HCT116 (cell line): Measurements from ENCODE around the gene HIBADH. TPM values are rescaled to one million over a fixed set of nuclear protein-coding genes. Genes with fewer than 3 reads are reported as not detected.

Experiments
- ATAC-seq: fragments of 200-7000 bp; cut with Tn5 transposase; 2 replicates; pipeline ENCODE4 v1.9.1; 2020; ENCODE audit warnings: mild to moderate bottlenecking, moderate library complexity
- BruUV-seq: library from RNA; stranded (reverse); fragments of 400-500 nt; replicated peaks from 2 replicates; lab custom pipeline; 2021; lab: Mats Ljungman, UMichigan
- CTCF ChIA-PET: fragments of 300-600 bp; sonication (Branson Sonifier 250); formaldehyde crosslinking; loops from one replicate; lab custom pipeline; 2021; ENCODE audit warnings: antibody characterized with exemption; lab: Charles Lee
- POLR2A ChIA-PET: fragments of 300-600, 350-600 bp; sonication (Branson Sonifier 250); formaldehyde crosslinking; loops from one replicate; lab custom pipeline; 2021; ENCODE audit warnings: antibody characterized with exemption; lab: Charles Lee
- RAD21 ChIA-PET, 2 experiments: fragments of 300-600 bp; sonication (Branson Sonifier 250); formaldehyde crosslinking; loops; one replicate each; lab custom pipeline; 2023; ENCODE audit warnings: low total read pairs in 2 of 2; ENCODE audit not compliant: uncharacterized antibody in 2 of 2, unreplicated experiment in 2 of 2, low non-redundant PET in 1 of 2; lab: Charles Lee
- DNase-seq: peaks from one replicate; pipeline ENCODE4 v3.0.0-alpha.2; 2010; ENCODE audit warnings: low read depth, low spot score
- H2AFZ ChIP-seq: fragments of 200-600 bp; shearing (Covaris generic), sonication (generic); 2 replicates; pipeline ENCODE4 v1.6.1; 2017; ENCODE audit warnings: low read depth, mixed run types, mixed read lengths, antibody characterized with exemption, low read length; ENCODE audit not compliant: poor library complexity, severe bottlenecking
- H3K27ac ChIP-seq: 2 replicates; pipeline ENCODE4 v1.5.1; 2012; ENCODE audit warnings: low read depth, low read length
- H3K27me3 ChIP-seq: fragments of 200-600 bp; sonication (generic); 2 replicates; pipeline ENCODE4 v1.6.1; 2016; ENCODE audit warnings: mixed run types, low read length, mixed read lengths; ENCODE audit not compliant: insufficient read depth
- H3K36me3 ChIP-seq, 2 experiments: fragments of 200-500 bp in 1 of 2; fragments of 200-600 bp in 1 of 2; sonication (Bioruptor generic) in 1 of 2; sonication (generic) in 1 of 2; 2 replicates each; pipeline versions ENCODE4 v1.5.1 to v1.6.1; 2014 to 2016; ENCODE audit warnings: low read length in 2 of 2, inconsistent platforms in 1 of 2, mixed read lengths in 1 of 2, mixed run types in 1 of 2; ENCODE audit not compliant: insufficient read depth in 2 of 2, control insufficient read depth in 1 of 2
- H3K4me1 ChIP-seq, 2 experiments: fragments of 200-600 bp in 1 of 2; sonication (generic) in 1 of 2; 2 replicates each; pipeline versions ENCODE4 v1.5.1 to v1.6.1; 2012 to 2017; ENCODE audit warnings: low read length in 2 of 2, inconsistent platforms in 1 of 2, mild to moderate bottlenecking in 1 of 2, mixed read lengths in 1 of 2, mixed run types in 1 of 2, moderate library complexity in 1 of 2; ENCODE audit not compliant: insufficient read depth in 2 of 2, control insufficient read depth in 1 of 2
- H3K4me2 ChIP-seq: fragments of 200-600 bp; sonication (generic); 2 replicates; pipeline ENCODE4 v1.6.1; 2017; ENCODE audit warnings: mixed run types, low read length, mixed read lengths
- H3K4me3 ChIP-seq, 2 experiments: fragments of 200-600 bp in 1 of 2; sonication (generic) in 1 of 2; replicated peaks in 1 of 2; 2 replicates each; pipeline ENCODE4 v1.5.1; 2011 to 2016; ENCODE audit warnings: low read length in 2 of 2, control low read depth in 1 of 2, low read depth in 1 of 2, mild to moderate bottlenecking in 1 of 2, mixed read lengths in 1 of 2, mixed run types in 1 of 2
- H3K79me2 ChIP-seq: fragments of 200-600 bp; sonication (generic); 2 replicates; pipeline ENCODE4 v1.6.1; 2017; ENCODE audit warnings: mild to moderate bottlenecking, mixed run types, low read length, moderate library complexity, mixed read lengths; ENCODE audit not compliant: insufficient read depth
- H3K9ac ChIP-seq: fragments of 200-600 bp; sonication (generic); 2 replicates; pipeline ENCODE4 v1.6.1; 2016; ENCODE audit warnings: low read length, mixed read lengths
- H3K9me2 ChIP-seq: fragments of 200-600 bp; sonication (generic), shearing (Covaris generic); 2 replicates; pipeline ENCODE4 v1.6.1; 2017; ENCODE audit warnings: mixed run types, mild to moderate bottlenecking, moderate library complexity; ENCODE audit not compliant: insufficient read depth
- H3K9me3 ChIP-seq, 2 experiments: fragments of 200-500 bp in 1 of 2; fragments of 200-600 bp in 1 of 2; sonication (Bioruptor generic) in 1 of 2; sonication (generic) in 1 of 2; 2 replicates each; pipeline ENCODE4 v1.6.1; 2014 to 2017; ENCODE audit warnings: low read length in 2 of 2, mixed read lengths in 2 of 2, inconsistent platforms in 1 of 2, low read depth in 1 of 2, mild to moderate bottlenecking in 1 of 2, mixed run types in 1 of 2, moderate library complexity in 1 of 2; ENCODE audit not compliant: control insufficient read depth in 1 of 2, insufficient read depth in 1 of 2
- H4K20me1 ChIP-seq: fragments of 200-600 bp; sonication (generic), shearing (Covaris generic); 2 replicates; pipeline ENCODE4 v1.6.1; 2017; ENCODE audit warnings: mixed run types, mild to moderate bottlenecking, moderate library complexity; ENCODE audit not compliant: insufficient read depth
- ATF3 ChIP-seq: IDR thresholded peaks from 2 replicates; pipeline ENCODE4 v1.6.1; 2012
- CBX3 ChIP-seq: IDR thresholded peaks from 2 replicates; pipeline ENCODE4 v1.6.1; 2012; ENCODE audit warnings: low read depth
- CEBPB ChIP-seq: IDR thresholded peaks from 2 replicates; pipeline ENCODE4 v1.6.1; 2012; ENCODE audit warnings: low read depth
- CTCF ChIP-seq, 3 experiments: fragments of 200-600 bp in 1 of 3; sonication (generic) in 1 of 3; IDR thresholded peaks in 2 of 3; conservative IDR thresholded peaks in 1 of 3; 2 replicates each; pipeline ENCODE4 v1.5.1; 2012 to 2017; ENCODE audit warnings: low read depth in 2 of 3, low read length in 2 of 3, antibody characterized with exemption in 1 of 3, borderline replicate concordance in 1 of 3, control low read depth in 1 of 3, mild to moderate bottlenecking in 1 of 3, mixed read lengths in 1 of 3, mixed run types in 1 of 3, moderate library complexity in 1 of 3; ENCODE audit not compliant: insufficient read depth in 1 of 3
- EGR1 ChIP-seq: IDR thresholded peaks from 2 replicates; pipeline ENCODE4 v1.6.1; 2012; ENCODE audit warnings: low read depth
- EZH2phosphoT487 ChIP-seq: fragments of 200-600 bp; IDR thresholded peaks from 2 replicates; pipeline ENCODE4 v1.6.1; 2018; ENCODE audit warnings: antibody characterized with exemption, borderline replicate concordance
- JUND ChIP-seq: IDR thresholded peaks from 2 replicates; pipeline ENCODE4 v1.6.1; 2012
- MAX ChIP-seq: IDR thresholded peaks from 2 replicates; pipeline ENCODE4 v1.6.1; 2012
- POLR2A ChIP-seq: IDR thresholded peaks from 2 replicates; pipeline ENCODE4 v1.7.0; 2011; ENCODE audit warnings: borderline replicate concordance; ENCODE audit not compliant: insufficient read depth, insufficient read length; ENCODE audit errors: extremely low read depth
- RAD21 ChIP-seq: IDR thresholded peaks from 2 replicates; pipeline ENCODE4 v1.6.1; 2012; ENCODE audit warnings: low read depth, mild to moderate bottlenecking
- REST ChIP-seq: IDR thresholded peaks from 2 replicates; pipeline ENCODE4 v1.6.1; 2012; ENCODE audit warnings: low read depth
- SIN3A ChIP-seq: IDR thresholded peaks from 2 replicates; pipeline ENCODE4 v1.6.1; 2012; ENCODE audit warnings: low read depth
- SP1 ChIP-seq: IDR thresholded peaks from 2 replicates; pipeline ENCODE4 v1.6.1; 2012; ENCODE audit warnings: low read depth
- TCF7L2 ChIP-seq: IDR thresholded peaks from 2 replicates; pipeline ENCODE4 v1.7.0; 2011; ENCODE audit warnings: borderline replicate concordance, inconsistent platforms; ENCODE audit not compliant: insufficient read depth, insufficient read length; ENCODE audit errors: extremely low read depth
- YY1 ChIP-seq: IDR thresholded peaks from 2 replicates; pipeline ENCODE4 v1.6.1; 2011; ENCODE audit warnings: low read length, low read depth, moderate library complexity, mild to moderate bottlenecking; ENCODE audit not compliant: insufficient replicate concordance; ENCODE audit errors: extremely low read depth
- ZBTB33 ChIP-seq: IDR thresholded peaks from 2 replicates; pipeline ENCODE4 v1.6.1; 2011; ENCODE audit warnings: mild to moderate bottlenecking, low read length, moderate library complexity; ENCODE audit not compliant: insufficient replicate concordance; ENCODE audit errors: extremely low read depth
- ZNF274 ChIP-seq: fragments of 200-500 bp; sonication (Bioruptor generic); IDR thresholded peaks from 2 replicates; pipeline ENCODE4 v1.6.1; 2014; ENCODE audit warnings: mild to moderate bottlenecking, low read depth, low read length, inconsistent platforms
- intact Hi-C: fragments of 100-400 bp; cut with micrococcal nuclease; formaldehyde crosslinking; loops from 2 replicates; pipeline ENCODE4 v1.10.0; 2022
- total RNA-seq: library from RNA; stranded (reverse); gene quantifications from one replicate; pipeline ENCODE4 v1.2.1, GENCODE V29; 2021; ENCODE audit not compliant: unreplicated experiment

Gene HIBADH
- total RNA-seq, 1 experiment from 2014 or later: 32.4 TPM

- Histone ChIP-seq H3K27me3 (no peaks in the 10 kb centered on the region), H4K20me1 (no peaks in the 10 kb centered on the region), H3K9ac (no peak overlapping the region), H3K9me3 (no peaks in the 10 kb centered on the region), H3K27ac (no peak overlapping the region), H3K4me2 (no peak overlapping the region), H3K4me3 (no peak overlapping the region), H3K4me1 (peaks cover 0 to 17% of the 10 kb centered on the region in 2 experiments; a peak in 2 of 4 replicates), H2AFZ (no peak overlapping the region), H3K36me3 (no peaks in the 10 kb centered on the region), H3K79me2 (no peaks in the 10 kb centered on the region), H3K9me2 (no peaks in the 10 kb centered on the region)
- no peak for TF ChIP-seq SP1
- TF ChIP-seq YY1: no peak
- no peak for TF ChIP-seq MAX
- no peak for TF ChIP-seq CBX3
- TF ChIP-seq ZBTB33: no peak
- TF ChIP-seq EZH2phosphoT487: no peak
- no peak for TF ChIP-seq POLR2A
- no peak for TF ChIP-seq ATF3
- no peak for TF ChIP-seq SIN3A
- no peak for TF ChIP-seq EGR1
- no peak for TF ChIP-seq ZNF274
- no peak for TF ChIP-seq RAD21
- no peak for TF ChIP-seq TCF7L2
- TF ChIP-seq CEBPB: no peak
- no peak for TF ChIP-seq CTCF (IDR thresholded peaks at IDR 0.05 in 2 of 3, conservative IDR thresholded peaks at IDR 0.05 in 1 of 3; ENCODE audit: borderline replicate concordance in 1 of 3, insufficient read depth in 1 of 3, low read depth in 2 of 3, low read length in 2 of 3)
- TF ChIP-seq REST: no peak
- no peak for TF ChIP-seq JUND
- ChIA-PET CTCF (no interaction called here), RAD21 (no interaction called here), POLR2A (interaction anchor here (0.6 to 1.5 kb wide), 2 partner anchors 9 to 44 kb away, joined by 4 to 5 read pairs; no protein-coding TSS in a partner anchor)
- intact Hi-C loops: loop anchor here (5.0 kb wide), 2 partner anchors 56 to 86 kb away; partner anchors contain the start of gene TAX1BP1
- ATAC-seq (no peak), DNase-seq (no peak)
- no TSS peak for BruUV-seq
Measured at GRCh38 chr7:27686315-27686714, 23.6 kb upstream of the HIBADH start.
